ENCODE measurements around the gene HOXD11.

HOXD11 gene

DNA sequence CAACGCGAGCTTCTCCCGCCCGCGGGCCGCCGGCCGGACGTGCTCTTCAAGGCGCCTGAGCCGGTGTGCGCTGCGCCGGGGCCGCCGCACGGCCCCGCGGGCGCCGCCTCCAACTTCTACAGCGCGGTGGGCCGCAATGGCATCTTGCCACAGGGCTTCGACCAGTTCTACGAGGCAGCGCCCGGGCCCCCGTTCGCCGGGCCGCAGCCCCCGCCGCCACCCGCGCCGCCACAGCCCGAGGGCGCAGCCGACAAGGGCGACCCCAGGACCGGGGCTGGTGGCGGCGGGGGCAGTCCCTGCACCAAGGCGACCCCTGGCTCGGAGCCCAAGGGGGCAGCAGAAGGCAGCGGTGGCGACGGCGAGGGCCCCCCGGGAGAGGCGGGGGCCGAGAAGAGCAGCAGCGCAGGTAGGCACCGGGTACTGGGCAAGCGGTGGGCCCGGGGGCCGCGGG, 676 bp downstream of the HOXD11 start:
- DNase-seq: peak in 1 of 2 experiments; percentile 53

- DNase-seq: peak; percentile 20 to 62
These were observed 2.3 kb downstream of the HOXD11 start for GRCh38 chr2:176109192-176109901.

GRCh38 chr2:176109946-176110345, 2.9 kb downstream of the HOXD11 start:
- DNase-seq: peak in 1 of 2 experiments; percentile 54

GRCh38 chr2:176110415-176111308, 3.6 kb downstream of the HOXD11 start:
- DNase-seq: no peak

DNA sequence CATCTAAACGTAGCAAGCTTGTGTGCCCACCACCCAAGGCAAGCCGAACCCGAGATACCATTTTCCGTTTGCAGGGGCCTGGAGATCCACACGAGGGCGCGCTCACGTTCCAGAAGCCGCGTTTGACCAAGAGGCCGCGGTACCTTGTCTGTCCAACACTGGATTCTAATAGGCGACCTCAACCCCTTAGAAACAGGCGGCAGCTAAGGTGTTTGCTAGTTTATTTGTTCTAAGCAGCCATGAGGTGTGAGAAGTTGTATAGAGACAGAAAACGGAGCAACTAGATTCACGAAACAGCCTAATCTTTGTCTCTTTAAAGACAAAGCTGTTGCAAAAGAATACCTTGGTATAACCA, 4.2 kb downstream of the HOXD11 start:
- peak; percentile 90 to 96 for DNase-seq

DNA sequence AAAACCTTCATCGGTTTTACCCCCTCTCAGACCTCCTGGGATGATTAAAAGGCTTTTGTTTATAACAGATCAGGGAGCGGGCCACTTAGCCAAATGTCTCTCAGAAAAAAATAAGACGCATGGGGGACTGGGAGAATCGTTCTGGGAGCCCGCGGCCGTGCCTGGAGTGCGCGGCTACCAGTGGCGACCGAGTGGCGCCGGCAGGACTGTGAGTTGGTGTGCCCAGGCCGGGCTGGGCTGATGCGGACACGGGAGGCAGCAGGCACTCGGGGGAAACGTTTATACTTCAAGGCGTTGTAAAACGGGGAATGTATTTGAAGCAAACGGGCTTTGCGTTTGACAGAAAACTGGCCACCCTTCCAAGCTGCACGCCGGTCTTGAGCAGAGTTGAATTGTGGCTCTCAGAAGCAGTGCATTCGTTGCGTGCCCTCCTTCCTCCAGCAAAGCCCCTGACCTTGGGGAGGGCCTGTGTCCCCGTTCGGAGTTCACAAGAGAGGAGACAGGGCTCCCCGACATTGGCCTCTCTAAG, 4.8 kb downstream of the HOXD11 start:
- peak; percentile 22 to 71 for DNase-seq

- no peak for DNase-seq
These were observed 5.6 kb downstream of the HOXD11 start for GRCh38 chr2:176112375-176113302.

DNA sequence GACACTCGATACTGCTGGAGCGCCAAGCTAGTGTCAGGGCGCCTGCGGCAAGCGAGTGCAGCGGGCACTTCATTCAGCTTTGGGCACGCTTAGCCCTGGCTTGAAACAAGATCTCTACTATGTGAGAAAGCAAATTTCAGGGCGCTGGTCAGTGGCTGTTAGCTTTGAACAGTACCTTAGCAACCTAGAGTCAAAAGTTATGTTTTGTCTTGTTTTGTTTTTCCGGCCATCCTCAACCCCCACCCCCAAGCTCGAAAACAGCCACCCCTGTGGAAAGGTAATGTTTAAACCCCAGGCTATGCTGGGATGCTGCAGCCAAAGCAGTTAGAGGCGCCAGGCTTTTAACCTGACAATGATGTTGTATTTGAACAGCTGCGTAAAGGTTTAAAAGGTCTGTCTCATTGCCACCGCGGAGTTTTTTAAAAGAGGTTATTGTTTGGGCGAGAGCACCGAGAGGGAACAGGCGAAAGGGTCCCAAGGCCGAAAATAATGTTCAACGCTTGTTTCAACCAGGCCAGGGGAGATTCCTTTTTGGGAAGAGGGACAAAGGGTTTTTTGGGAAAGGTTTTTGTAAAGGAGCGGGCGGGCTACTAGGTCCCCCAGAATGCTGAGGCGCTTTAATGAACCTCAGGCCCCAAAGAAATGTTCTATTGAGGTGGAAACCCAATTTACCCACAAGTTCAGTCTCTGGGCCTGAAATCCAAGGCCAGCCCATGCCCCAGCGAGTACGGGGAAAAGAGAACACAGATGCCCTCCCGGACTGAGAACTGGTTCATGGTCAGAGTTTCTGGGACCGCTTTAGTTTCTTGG, 7.2 kb downstream of the HOXD11 start:
- DNase-seq: peak; percentile 90 to 97

DNA sequence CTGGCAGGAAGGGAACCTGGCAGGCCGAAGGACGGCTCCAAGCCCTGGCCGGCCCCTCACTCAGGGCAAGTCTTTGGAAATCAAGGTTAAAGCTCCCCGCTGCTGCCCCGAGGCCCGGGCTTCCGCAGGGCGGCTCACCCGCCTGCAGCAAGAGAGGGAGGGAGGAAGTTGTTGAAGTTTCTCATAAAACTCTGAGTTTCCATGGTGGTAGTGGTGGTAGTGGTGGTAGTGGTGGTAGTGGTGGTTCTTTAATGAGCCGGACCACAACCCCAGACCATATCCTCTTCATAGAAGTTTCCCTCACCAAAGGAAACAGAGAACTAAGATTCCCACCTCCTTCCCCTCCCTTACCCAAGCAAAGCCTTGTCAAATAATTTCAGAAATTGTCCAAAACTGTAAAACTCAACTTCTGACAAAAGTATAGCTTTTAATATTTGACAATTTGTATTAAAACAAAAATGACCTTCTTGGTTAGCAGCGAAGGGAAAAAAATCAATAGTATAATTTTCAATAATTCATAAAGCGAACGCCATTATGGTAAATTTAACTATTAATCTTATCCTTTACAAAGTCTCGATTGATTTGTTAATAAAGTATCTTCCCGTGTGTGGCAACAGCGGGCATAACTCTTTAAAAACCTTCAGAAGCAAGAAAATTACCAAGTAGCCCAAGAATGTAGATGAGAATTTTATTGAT, 8.0 kb downstream of the HOXD11 start:
- no peak for DNase-seq

- no peak for DNase-seq
These were observed 9.1 kb downstream of the HOXD11 start, which contains the start of gene HOXD10 for GRCh38 chr2:176115883-176116813. Gene HOXD10, plus strand, starts transcription at chr2:176116778. Its CDS starts 56 bp downstream, at chr2:176116834.

DNA sequence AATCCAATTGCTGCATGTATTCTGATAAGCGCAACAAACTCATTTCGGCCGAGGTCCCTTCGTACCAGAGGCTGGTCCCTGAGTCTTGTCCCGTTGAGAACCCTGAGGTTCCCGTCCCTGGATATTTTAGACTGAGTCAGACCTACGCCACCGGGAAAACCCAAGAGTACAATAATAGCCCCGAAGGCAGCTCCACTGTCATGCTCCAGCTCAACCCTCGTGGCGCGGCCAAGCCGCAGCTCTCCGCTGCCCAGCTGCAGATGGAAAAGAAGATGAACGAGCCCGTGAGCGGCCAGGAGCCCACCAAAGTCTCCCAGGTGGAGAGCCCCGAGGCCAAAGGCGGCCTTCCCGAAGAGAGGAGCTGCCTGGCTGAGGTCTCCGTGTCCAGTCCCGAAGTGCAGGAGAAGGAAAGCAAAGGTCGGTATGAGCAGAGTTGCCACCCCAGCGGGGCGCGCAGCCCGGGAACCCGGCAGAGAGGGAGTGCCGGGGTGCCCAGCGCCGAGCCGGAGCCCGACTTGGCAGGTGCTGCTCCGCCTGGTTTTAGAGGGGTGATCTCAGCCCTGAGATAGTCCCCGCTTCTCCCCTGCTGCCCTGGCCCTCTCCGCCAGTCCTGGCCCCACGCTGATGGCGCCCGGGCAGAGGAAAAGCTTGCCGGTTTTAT, 10.2 kb downstream of the HOXD11 start:
- DNase-seq: no peak

GRCh38 chr2:176117823-176118371, 10.8 kb downstream of the HOXD11 start:
- no peak for DNase-seq

DNA sequence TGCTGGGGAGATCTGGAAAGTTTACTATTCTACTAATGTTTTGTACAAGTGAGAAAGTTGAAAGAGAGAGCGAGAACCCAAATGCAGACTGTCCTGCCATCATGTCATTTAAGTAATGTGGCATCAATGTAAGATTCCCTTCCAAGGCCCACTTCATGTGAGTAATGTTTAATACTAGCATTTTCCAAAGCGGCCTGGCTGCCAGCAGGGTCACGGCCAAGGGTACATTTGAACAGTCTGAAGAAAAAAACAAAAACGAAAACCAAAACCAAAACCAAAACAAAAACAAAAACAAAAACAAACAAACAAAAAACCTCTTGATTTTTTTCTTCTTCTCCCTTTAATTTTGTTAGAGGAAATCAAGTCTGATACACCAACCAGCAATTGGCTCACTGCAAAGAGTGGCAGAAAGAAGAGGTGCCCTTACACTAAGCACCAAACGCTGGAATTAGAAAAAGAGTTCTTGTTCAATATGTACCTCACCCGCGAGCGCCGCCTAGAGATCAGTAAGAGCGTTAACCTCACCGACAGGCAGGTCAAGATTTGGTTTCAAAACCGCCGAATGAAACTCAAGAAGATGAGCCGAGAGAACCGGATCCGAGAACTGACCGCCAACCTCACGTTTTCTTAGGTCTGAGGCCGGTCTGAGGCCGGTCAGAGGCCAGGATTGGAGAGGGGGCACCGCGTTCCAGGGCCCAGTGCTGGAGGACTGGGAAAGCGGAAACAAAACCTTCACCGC, 11.7 kb downstream of the HOXD11 start:
- no peak for DNase-seq

- DNase-seq: no peak
These were observed 13.5 kb downstream of the HOXD11 start for GRCh38 chr2:176120364-176121189.

- DNase-seq: no peak
These were observed 14.3 kb downstream of the HOXD11 start for GRCh38 chr2:176121190-176122051.

GRCh38 chr2:176122052-176122682, 15.1 kb downstream of the HOXD11 start:
- no peak for DNase-seq

Measured in NCI-H526 (cell line).